Stomach (tissue), 9 donors: ENCODE measurements around the gene TNRC6C. TPM values are rescaled to one million over a fixed set of nuclear protein-coding genes. Genes with fewer than 3 reads are reported as not detected.

Source experiments
- DNase-seq, 2 donors: peaks; one replicate each; pipeline versions ENCODE4 v3.0.0 to v3.0.0-alpha.2; 2013 to 2019
- H3K27ac ChIP-seq, 5 donors: fragments of 200-600 bp in 4 of 5; sonication (generic) in 4 of 5; one replicate each; pipeline ENCODE4 v1.5.1; 2013 to 2019; ENCODE audit warnings: mild to moderate bottlenecking in 1 of 5, moderate library complexity in 1 of 5
- H3K27me3 ChIP-seq, 3 donors: fragments of 200-600 bp; sonication (generic); one replicate each; pipeline ENCODE4 v1.5.1; 2017 to 2019; ENCODE audit warnings: mixed run types in 1 of 3
- H3K36me3 ChIP-seq, 4 donors: fragments of 200-600 bp; sonication (generic); 1 replicate in 3 of 4; 2 replicates in 1 of 4; pipeline ENCODE4 v1.5.1; 2016 to 2019
- H3K4me1 ChIP-seq, 4 donors: fragments of 200-600 bp; sonication (generic); one replicate each; pipeline ENCODE4 v1.5.1; 2016 to 2019
- H3K4me3 ChIP-seq, 4 donors: fragments of 200-600 bp; sonication (generic) in 3 of 4; one replicate each; pipeline ENCODE4 v1.5.1; 2016 to 2019; ENCODE audit warnings: mild to moderate bottlenecking in 1 of 4
- H3K9me3 ChIP-seq, 4 donors: fragments of 200-600 bp; sonication (generic); one replicate each; pipeline ENCODE4 v1.5.1; 2016 to 2019
- EP300 ChIP-seq: sonication (generic); formaldehyde crosslinking; IDR thresholded peaks from one replicate; pipeline ENCODE4 v1.6.1; 2017; ENCODE audit warnings: antibody characterized with exemption
- POLR2A ChIP-seq, 4 donors: fragments of 450-650 bp; IDR thresholded peaks; one replicate each; pipeline ENCODE4 v1.6.1; 2016; ENCODE audit warnings: antibody characterized with exemption in 4 of 4, control low read depth in 2 of 4, mild to moderate bottlenecking in 1 of 4, moderate library complexity in 1 of 4
- POLR2AphosphoS5 ChIP-seq, 3 donors: sonication (generic); formaldehyde crosslinking; IDR thresholded peaks; one replicate each; pipeline ENCODE4 v1.6.1; 2016; ENCODE audit warnings: antibody characterized with exemption in 3 of 3
- WGBS, 5 donors: extraction: QIAGEN DNeasy Blood & Tissue Kit in 3 of 5; methylation state at CpG; one replicate each; pipeline versions ENCODE4 v1.1.5 to v1.1.7; 2013 to 2018; 5-methylcytosine and 5-hydroxymethylcytosine counted together
- intact Hi-C: fragments of 100-400 bp; cut with DNase I; formaldehyde crosslinking; loops from one replicate; pipeline ENCODE4 v1.15.1; 2023; ENCODE audit warnings: low total_unique reads
- polyA plus RNA-seq, 3 donors: library from polyadenylated mRNA; stranded (reverse); fragments of 200-250 nt; gene quantifications; one replicate each; pipeline ENCODE4 v1.2.3, GENCODE V29; 2013
- total RNA-seq, 5 donors: library from RNA; depleted of rRNA; stranded (reverse); fragments of >200 nt; gene quantifications; one replicate each; pipeline versions ENCODE4 v1.1.0 to v1.2.3, GENCODE V29; 2014 to 2016
- TF ChIP-seq, protein P1 (sequence below), 7 experiments: fragments of 450-650 bp in 4 of 7; fragments of 200-600 bp in 3 of 7; sonication (generic) in 3 of 7; IDR thresholded peaks; one replicate each; pipeline ENCODE4 v1.5.1; 2016 to 2019; ENCODE audit warnings: antibody characterized with exemption in 7 of 7, control low read depth in 2 of 7, mild to moderate bottlenecking in 1 of 7
- donor health status: healthy with polysubstance abuse.
- donor health status: Bipolar disorder and iron deficiency.
- donor health status: healthy.

Gene TNRC6C
- total and polyA plus RNA-seq, 8 donors = 0.92 to 64.8 (median 9.6) TPM

DNA sequence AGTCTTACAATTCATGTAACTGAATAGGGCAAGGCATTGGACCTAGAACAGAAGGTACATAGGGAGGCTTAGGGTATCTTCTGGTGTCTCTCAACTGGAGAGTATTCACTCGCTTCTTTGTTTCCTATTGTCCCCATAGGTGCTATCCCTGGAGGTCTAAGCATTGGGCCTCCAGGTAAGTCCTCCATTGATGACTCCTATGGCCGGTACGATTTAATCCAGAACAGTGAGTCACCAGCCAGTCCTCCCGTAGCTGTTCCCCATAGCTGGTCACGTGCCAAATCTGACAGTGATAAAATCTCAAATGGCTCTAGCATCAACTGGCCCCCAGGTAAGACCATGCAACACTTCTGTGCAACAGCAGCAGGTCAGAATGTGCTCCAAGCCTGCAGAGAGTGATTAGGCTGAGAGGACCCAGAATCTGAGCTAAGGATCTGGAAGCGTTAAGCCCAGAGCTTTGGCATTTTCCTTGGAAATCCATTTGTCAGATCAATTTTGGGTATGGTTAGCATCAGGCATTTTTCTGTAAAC, 134.4 kb downstream of the TNRC6C start:
- H3K36me3 ChIP-seq = peaks cover 61 to 100% (median 100%) of the 10 kb centered on the region in 4 donors
- 81 to 85% (median 84%) methylated on average over 6 of the region's 6 CpGs for WGBS, 5 donors

DNA sequence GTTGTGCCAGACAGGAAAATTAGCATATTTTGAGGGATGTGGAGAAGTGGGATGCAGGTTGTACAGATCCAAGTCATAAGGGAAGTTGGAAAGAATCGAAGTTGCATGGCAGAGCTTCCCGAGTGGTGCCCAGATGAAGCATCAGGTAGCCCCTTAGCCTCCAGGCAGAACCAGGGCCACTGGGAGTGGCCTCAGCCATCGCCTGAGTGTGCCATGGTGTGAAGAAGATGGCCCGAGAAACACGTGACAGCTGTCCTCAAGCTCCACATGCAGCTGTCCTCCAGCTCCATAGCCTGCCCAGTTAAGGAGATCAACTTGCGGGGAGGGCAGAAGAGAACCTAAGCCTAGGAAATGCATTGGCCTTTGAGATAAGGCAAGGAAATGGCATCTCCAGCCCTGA, 136.5 kb downstream of the TNRC6C start:
- peaks cover 0 to under 1% (median 0%) of the 10 kb centered on the region in 4 donors for H3K4me1 ChIP-seq
- DNase-seq = no peak
- H3K36me3 ChIP-seq = peaks cover 72 to 100% (median 100%) of the 10 kb centered on the region in 4 donors
- intact Hi-C loops = no loop called here
- H3K27ac ChIP-seq = no peak overlapping the region
- 94 to 99% (median 97%) methylated on average over 6 of the region's 6 CpGs for WGBS, 5 donors
- H3K4me3 ChIP-seq = no peak overlapping the region
- H3K27me3 ChIP-seq = no peaks in the 10 kb centered on the region
- no peaks in the 10 kb centered on the region for H3K9me3 ChIP-seq
- TF ChIP-seq POLR2AphosphoS5 (IDR thresholded peaks at IDR 0.05) (no peak), POLR2A (IDR thresholded peaks at IDR 0.05) (no peak), EP300 (no peak)
- TF ChIP-seq, protein P1, sequence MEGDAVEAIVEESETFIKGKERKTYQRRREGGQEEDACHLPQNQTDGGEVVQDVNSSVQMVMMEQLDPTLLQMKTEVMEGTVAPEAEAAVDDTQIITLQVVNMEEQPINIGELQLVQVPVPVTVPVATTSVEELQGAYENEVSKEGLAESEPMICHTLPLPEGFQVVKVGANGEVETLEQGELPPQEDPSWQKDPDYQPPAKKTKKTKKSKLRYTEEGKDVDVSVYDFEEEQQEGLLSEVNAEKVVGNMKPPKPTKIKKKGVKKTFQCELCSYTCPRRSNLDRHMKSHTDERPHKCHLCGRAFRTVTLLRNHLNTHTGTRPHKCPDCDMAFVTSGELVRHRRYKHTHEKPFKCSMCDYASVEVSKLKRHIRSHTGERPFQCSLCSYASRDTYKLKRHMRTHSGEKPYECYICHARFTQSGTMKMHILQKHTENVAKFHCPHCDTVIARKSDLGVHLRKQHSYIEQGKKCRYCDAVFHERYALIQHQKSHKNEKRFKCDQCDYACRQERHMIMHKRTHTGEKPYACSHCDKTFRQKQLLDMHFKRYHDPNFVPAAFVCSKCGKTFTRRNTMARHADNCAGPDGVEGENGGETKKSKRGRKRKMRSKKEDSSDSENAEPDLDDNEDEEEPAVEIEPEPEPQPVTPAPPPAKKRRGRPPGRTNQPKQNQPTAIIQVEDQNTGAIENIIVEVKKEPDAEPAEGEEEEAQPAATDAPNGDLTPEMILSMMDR (IDR thresholded peaks at IDR 0.05) = no peak

More for the DNA sequence above, 134.4 kb downstream of the TNRC6C start:
- no peak for DNase-seq
- TF ChIP-seq EP300 (no peak), POLR2A (IDR thresholded peaks at IDR 0.05) (no peak), POLR2AphosphoS5 (IDR thresholded peaks at IDR 0.05) (no peak)
- TF ChIP-seq, protein P1 (IDR thresholded peaks at IDR 0.05) = no peak
- H3K4me1 ChIP-seq = peaks cover 0 to 11% (median 0%) of the 10 kb centered on the region in 4 donors
- H3K9me3 ChIP-seq = no peaks in the 10 kb centered on the region
- intact Hi-C loops = no loop called here
- H3K27ac ChIP-seq = no peak overlapping the region
- H3K27me3 ChIP-seq = no peaks in the 10 kb centered on the region
- H3K4me3 ChIP-seq = no peak overlapping the region

DNA sequence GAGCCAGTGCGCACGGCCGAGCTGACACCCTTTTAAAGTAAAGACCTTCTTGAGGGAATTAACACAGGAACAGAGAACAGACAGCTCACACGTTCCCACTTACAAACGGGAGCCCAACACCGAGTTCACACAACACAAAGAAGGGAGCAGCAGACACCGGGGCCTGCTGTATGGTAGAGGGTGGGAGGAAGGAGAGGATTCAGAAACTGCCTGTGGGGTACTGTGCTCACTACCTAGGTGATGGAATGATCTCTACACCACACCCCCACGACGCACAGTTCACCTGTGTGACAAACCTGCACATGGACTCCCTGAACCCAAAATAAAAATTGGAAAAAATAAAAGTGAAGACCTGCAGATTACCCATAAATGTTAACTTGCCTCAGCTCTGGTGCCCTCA, 137.6 kb downstream of the TNRC6C start:
- Histone ChIP-seq H3K27me3 (no peaks in the 10 kb centered on the region), H3K36me3 (peaks cover 67 to 99% (median 97%) of the 10 kb centered on the region in 4 donors), H3K4me1 (no peaks in the 10 kb centered on the region), H3K27ac (no peak overlapping the region), H3K9me3 (no peaks in the 10 kb centered on the region), H3K4me3 (no peak overlapping the region)
- 91 to 96% (median 94%) methylated on average over 9 of the region's 9 CpGs for WGBS, 5 donors
- TF ChIP-seq POLR2AphosphoS5 (IDR thresholded peaks at IDR 0.05) = no peak
- no peak for TF ChIP-seq POLR2A (IDR thresholded peaks at IDR 0.05)
- no peak for TF ChIP-seq EP300
- TF ChIP-seq, protein P1 (IDR thresholded peaks at IDR 0.05) = no peak
- intact Hi-C loops = no loop called here
- DNase-seq = no peak

DNA sequence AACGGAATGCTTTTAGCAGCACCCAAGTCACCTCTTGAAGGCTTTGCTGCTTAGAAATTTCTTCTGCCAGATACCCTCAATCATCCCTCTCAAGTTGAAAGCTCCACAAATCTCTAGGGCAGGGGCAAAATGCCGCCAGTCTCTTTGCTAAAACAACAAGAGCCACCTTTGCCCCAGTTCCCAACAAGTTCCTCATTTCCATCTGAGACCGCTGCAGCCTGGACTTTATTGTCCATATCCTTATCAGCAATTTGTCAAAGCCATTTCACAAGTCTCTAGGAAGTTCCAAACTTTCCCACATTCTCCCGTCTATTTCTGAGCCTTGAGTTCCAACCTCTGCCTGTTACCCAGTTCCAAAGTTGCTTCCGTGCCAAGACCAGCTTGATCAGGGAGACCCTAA, 142.6 kb downstream of the TNRC6C start:
- intact Hi-C loops = no loop called here
- Histone ChIP-seq H3K27me3 (no peaks in the 10 kb centered on the region), H3K9me3 (no peaks in the 10 kb centered on the region), H3K4me3 (no peak overlapping the region), H3K4me1 (peaks cover 0 to 23% (median 11%) of the 10 kb centered on the region in 4 donors), H3K27ac (no peak overlapping the region), H3K36me3 (peaks cover 44 to 89% (median 87%) of the 10 kb centered on the region in 4 donors)
- 74 to 96% (median 89%) methylated on average over 5 of the region's 5 CpGs for WGBS, 5 donors
- TF ChIP-seq POLR2A (IDR thresholded peaks at IDR 0.05) (no peak), EP300 (no peak), POLR2AphosphoS5 (IDR thresholded peaks at IDR 0.05) (no peak)
- TF ChIP-seq, protein P1 (IDR thresholded peaks at IDR 0.05) = no peak
- DNase-seq = no peak
